AML-193 (cell line): ENCODE results near the gene C14orf119.

Source experiments
- DNase-seq, 2 experiments: peaks; one replicate each; lab custom pipeline; 2025; lab: John Stamatoyannopoulos, UW

The C14orf119 gene

GRCh38 chr14:23095196-23096108, at the start of gene C14orf119:
Gene C14orf119, plus strand, starts transcription at chr14:23095505. Its CDS starts 2,154 bp downstream, at chr14:23097659.
- no peak for DNase-seq

GRCh38 chr14:23047034-23047634, 48.2 kb upstream of the C14orf119 start:
- no peak for DNase-seq

- DNase-seq, result no peak
Measured at GRCh38 chr14:23047751-23048693, 47.3 kb upstream of the C14orf119 start.

GRCh38 chr14:23049011-23049410, 46.3 kb upstream of the C14orf119 start:
- DNase-seq, result no peak

- DNase-seq, result no peak
Measured at GRCh38 chr14:23051141-23052057, 43.9 kb upstream of the C14orf119 start.

- no peak for DNase-seq
Measured at GRCh38 chr14:23052182-23052623, 43.1 kb upstream of the C14orf119 start.

- no peak for DNase-seq
Measured at GRCh38 chr14:23052671-23053070, 42.6 kb upstream of the C14orf119 start.

- no peak for DNase-seq
Measured at GRCh38 chr14:23053426-23053825, 41.9 kb upstream of the C14orf119 start.

- no peak for DNase-seq
Measured at GRCh38 chr14:23054000-23054811, 41.1 kb upstream of the C14orf119 start.

GRCh38 chr14:23055147-23055550, 40.2 kb upstream of the C14orf119 start:
- no peak for DNase-seq

GRCh38 chr14:23055621-23056144, 39.6 kb upstream of the C14orf119 start:
- no peak for DNase-seq

GRCh38 chr14:23056145-23056955, 39.0 kb upstream of the C14orf119 start:
- DNase-seq, result no peak

- no peak for DNase-seq
Measured at GRCh38 chr14:23056956-23057756, 38.1 kb upstream of the C14orf119 start, which contains the start of gene CDH24. Gene CDH24, minus strand, starts transcription at chr14:23057520. Its CDS starts 1,787 bp downstream, at chr14:23055733.

GRCh38 chr14:23057757-23058653, 37.3 kb upstream of the C14orf119 start:
- DNase-seq, result no peak

- no peak for DNase-seq
Measured at GRCh38 chr14:23058654-23059504, 36.4 kb upstream of the C14orf119 start.
